ENCODE measurements around the gene WDR91.

DNA sequence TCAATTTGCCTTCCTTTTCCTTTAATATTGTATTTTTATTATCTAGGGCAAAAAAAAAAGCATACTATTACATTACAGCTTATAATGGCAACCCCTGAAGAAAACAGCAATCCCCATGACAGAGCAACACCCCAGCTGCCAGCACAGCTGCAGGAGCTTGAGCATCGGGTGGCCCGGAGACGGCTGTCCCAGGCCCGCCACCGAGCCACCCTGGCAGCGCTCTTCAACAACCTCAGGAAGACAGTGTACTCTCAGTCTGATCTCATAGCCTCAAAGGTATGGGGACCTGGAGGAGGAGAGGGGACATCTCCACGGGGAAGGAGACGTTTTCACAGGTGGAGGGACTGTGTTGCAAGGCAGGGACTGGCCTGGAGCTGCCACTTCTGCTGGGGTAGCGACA lies 29.1 kb upstream of the WDR91 start:
- no peak for TF ChIP-seq CTCF (conservative IDR thresholded peaks at IDR 0.05 in 1 of 2, IDR thresholded peaks at IDR 0.05 in 1 of 2; ENCODE audit: extremely low read depth in 1 of 2, insufficient read depth in 1 of 2, low read depth in 1 of 2, low read length in 2 of 2)
- no peak for TF ChIP-seq EZH2 (IDR thresholded peaks at IDR 0.05; ENCODE audit: borderline replicate concordance, low read length)
